Activated CD8-positive, alpha-beta T cell treated with anti-CD3 and anti-CD28 coated beads, Interleukin-2, amount 10 ng/mL, durations not matched to agents 7 days and 5 days (primary cell): ENCODE data around the gene CATSPER4. TPM values are rescaled to one million over a fixed set of nuclear protein-coding genes. Genes with fewer than 3 reads are reported as not detected.

Source experiments
- ATAC-seq: fragments of 150-1000 bp; cut with Tn5 transposase; one replicate; pipeline ENCODE4 v1.10.0; 2021; ENCODE audit warnings: moderate library complexity
- CTCF ChIA-PET: fragments of 350-600 bp; sonication (Branson Sonifier 250); formaldehyde crosslinking; loops from one replicate; lab custom pipeline; 2021; ENCODE audit warnings: antibody characterized with exemption; lab: Charles Lee
- POLR2A ChIA-PET: fragments of 350-600 bp; sonication (Branson Sonifier 250); formaldehyde crosslinking; loops from one replicate; lab custom pipeline; 2021; ENCODE audit warnings: antibody characterized with exemption; lab: Charles Lee
- DNase-seq: peaks from one replicate; pipeline ENCODE4 v3.0.0-alpha.2; 2020
- H3K27ac Mint-ChIP-seq: one replicate; pipeline ENCODE4 v1.8.0; 2021; ENCODE audit warnings: mild to moderate bottlenecking, mixed read lengths
- H3K27me3 Mint-ChIP-seq: one replicate; pipeline ENCODE4 v1.8.0; 2021; ENCODE audit warnings: low read depth, mixed read lengths
- H3K36me3 Mint-ChIP-seq: one replicate; pipeline ENCODE4 v1.8.0; 2021; ENCODE audit warnings: low read depth, mixed read lengths
- H3K4me1 Mint-ChIP-seq: one replicate; pipeline ENCODE4 v1.8.0; 2021; ENCODE audit warnings: low read depth, mixed read lengths
- H3K4me3 Mint-ChIP-seq: one replicate; pipeline ENCODE4 v1.8.0; 2021; ENCODE audit warnings: mild to moderate bottlenecking, mixed read lengths
- H3K9me3 Mint-ChIP-seq: one replicate; pipeline ENCODE4 v1.8.0; 2022; ENCODE audit warnings: mixed read lengths; ENCODE audit not compliant: insufficient read depth
- total RNA-seq, 2 experiments: library from RNA; stranded (reverse); gene quantifications; one replicate each; pipeline ENCODE4 v1.2.3, GENCODE V29; 2021

The CATSPER4 gene
- total RNA-seq, 2 experiments from 2014 or later: not detected

- peaks cover 35% of the 10 kb centered on the region for H3K27me3 Mint-ChIP-seq
- no peak for DNase-seq
- POLR2A ChIA-PET: interaction anchor here (0.6 to 1.2 kb wide), 2 partner anchors 11 to 717 kb away, joined by 3 read pairs; partner anchors contain the start of gene ZNF593
- no peaks in the 10 kb centered on the region for H3K36me3 Mint-ChIP-seq
- CTCF ChIA-PET: interaction anchor here (1.5 to 5.7 kb wide), 4 partner anchors 11 to 124 kb away, joined by 3 to 43 read pairs (median 17); partner anchors contain the start of genes C1orf232, CEP85 and ZNF593
- H3K4me3 Mint-ChIP-seq: no peak overlapping the region
- ATAC-seq: no peak
- H3K9me3 Mint-ChIP-seq: no peaks in the 10 kb centered on the region
- H3K27ac Mint-ChIP-seq: no peak overlapping the region
- peaks cover 11% of the 10 kb centered on the region for H3K4me1 Mint-ChIP-seq
Observed at GRCh38 chr1:26158271-26158907, 32.0 kb upstream of the CATSPER4 start.

GRCh38 chr1:26158908-26159742, 31.3 kb upstream of the CATSPER4 start, which contains the start of gene FAM110D:
Gene FAM110D (plus strand): TSS chr1:26159079. CDS start chr1:26161292, 2,213 bp downstream.
- no peak for ATAC-seq
- POLR2A ChIA-PET: no interaction called here
- no peaks in the 10 kb centered on the region for H3K9me3 Mint-ChIP-seq
- peaks cover 14% of the 10 kb centered on the region for H3K4me1 Mint-ChIP-seq
- CTCF ChIA-PET: interaction anchor here (2.0 to 5.7 kb wide), 2 partner anchors 10 to 75 kb away, joined by 6 to 28 read pairs; partner anchors contain the start of genes C1orf232, CEP85 and ZNF593
- H3K27ac Mint-ChIP-seq: no peak within 1 kb of the TSS
- no peaks in the 10 kb centered on the region for H3K36me3 Mint-ChIP-seq
- peaks cover 36% of the 10 kb centered on the region for H3K27me3 Mint-ChIP-seq
- no peak for DNase-seq
- H3K4me3 Mint-ChIP-seq: no peak within 1 kb of the TSS

- POLR2A ChIA-PET: no interaction called here
- H3K27ac Mint-ChIP-seq: no peak overlapping the region
- H3K27me3 Mint-ChIP-seq: peaks cover 36% of the 10 kb centered on the region
- CTCF ChIA-PET: interaction anchor here (5.7 kb wide), 1 partner anchor 10 kb away, joined by 28 read pairs; the partner anchor contains the start of genes C1orf232 and ZNF593
- no peaks in the 10 kb centered on the region for H3K9me3 Mint-ChIP-seq
- no peak for DNase-seq
- ATAC-seq: no peak
- H3K4me1 Mint-ChIP-seq: peaks cover 17% of the 10 kb centered on the region
- H3K4me3 Mint-ChIP-seq: no peak overlapping the region
- H3K36me3 Mint-ChIP-seq: no peaks in the 10 kb centered on the region
Observed at GRCh38 chr1:26159743-26160039, 30.7 kb upstream of the CATSPER4 start.

GRCh38 chr1:26160527-26161414, 29.6 kb upstream of the CATSPER4 start:
- no peak for DNase-seq
- Mint-ChIP-seq H3K27me3 (peaks cover 33% of the 10 kb centered on the region), H3K27ac (no peak overlapping the region), H3K4me1 (peaks cover 19% of the 10 kb centered on the region), H3K9me3 (no peaks in the 10 kb centered on the region), H3K36me3 (no peaks in the 10 kb centered on the region), H3K4me3 (no peak overlapping the region)
- ChIA-PET POLR2A (no interaction called here), CTCF (interaction anchor here (0.9 to 1.8 kb wide), 4 partner anchors 9 to 37 kb away, joined by 3 to 5 read pairs (median 4); partner anchors contain the start of gene ZNF593)
- no peak for ATAC-seq

- Mint-ChIP-seq H3K27ac (no peak overlapping the region), H3K4me3 (peak overlapping the region; percentile 53), H3K27me3 (peaks cover 33% of the 10 kb centered on the region), H3K9me3 (no peaks in the 10 kb centered on the region), H3K4me1 (peaks cover 20% of the 10 kb centered on the region), H3K36me3 (no peaks in the 10 kb centered on the region)
- peak; percentile 69 for ATAC-seq
- DNase-seq: peak; percentile 58
- CTCF ChIA-PET: interaction anchor here (0.9 to 1.8 kb wide), 6 partner anchors 8 to 59 kb away, joined by 3 to 5 read pairs (median 4); partner anchors contain the start of gene ZNF593
- POLR2A ChIA-PET: no interaction called here
Observed at GRCh38 chr1:26161415-26162219, 28.8 kb upstream of the CATSPER4 start.

GRCh38 chr1:26162220-26162709, 28.1 kb upstream of the CATSPER4 start:
- peaks cover 36% of the 10 kb centered on the region for H3K27me3 Mint-ChIP-seq
- peaks cover 21% of the 10 kb centered on the region for H3K4me1 Mint-ChIP-seq
- H3K4me3 Mint-ChIP-seq: peak overlapping the region; percentile 53
- H3K27ac Mint-ChIP-seq: no peak overlapping the region
- DNase-seq (no peak), ATAC-seq (no peak)
- POLR2A ChIA-PET: no interaction called here
- H3K36me3 Mint-ChIP-seq: no peaks in the 10 kb centered on the region
- CTCF ChIA-PET: interaction anchor here (0.9 to 1.8 kb wide), 6 partner anchors 8 to 255 kb away, joined by 3 to 5 read pairs (median 4); partner anchors contain the start of gene ZNF593
- H3K9me3 Mint-ChIP-seq: no peaks in the 10 kb centered on the region

GRCh38 chr1:26163684-26164035, 26.7 kb upstream of the CATSPER4 start:
- no peak for ATAC-seq
- H3K36me3 Mint-ChIP-seq: no peaks in the 10 kb centered on the region

GRCh38 chr1:26164036-26164860, 26.2 kb upstream of the CATSPER4 start:
- Mint-ChIP-seq H3K9me3 (no peaks in the 10 kb centered on the region), H3K4me3 (peak overlapping the region; percentile 15), H3K36me3 (no peaks in the 10 kb centered on the region), H3K4me1 (peaks cover 22% of the 10 kb centered on the region), H3K27me3 (peaks cover 30% of the 10 kb centered on the region), H3K27ac (no peak overlapping the region)
- ChIA-PET POLR2A (no interaction called here), CTCF (interaction anchor here (0.8 to 1.8 kb wide), 4 partner anchors 15 to 71 kb away, joined by 3 to 5 read pairs (median 4); no protein-coding TSS in a partner anchor)
- peak; percentile 71 for ATAC-seq
- DNase-seq: peak; percentile 55

More at GRCh38 chr1:26163684-26164035, 26.7 kb upstream of the CATSPER4 start:
- H3K27ac Mint-ChIP-seq: no peak overlapping the region
- no peak for DNase-seq
- H3K27me3 Mint-ChIP-seq: peaks cover 30% of the 10 kb centered on the region
- no peaks in the 10 kb centered on the region for H3K9me3 Mint-ChIP-seq
- no peak overlapping the region for H3K4me3 Mint-ChIP-seq
- ChIA-PET POLR2A (no interaction called here), CTCF (interaction anchor here (0.8 to 1.3 kb wide), 3 partner anchors 15 to 72 kb away, joined by 3 to 5 read pairs (median 4); no protein-coding TSS in a partner anchor)
- H3K4me1 Mint-ChIP-seq: peaks cover 21% of the 10 kb centered on the region

GRCh38 chr1:26164861-26165842, 25.2 kb upstream of the CATSPER4 start:
- ChIA-PET CTCF (interaction anchor here (0.8 to 1.8 kb wide), 4 partner anchors 20 to 60 kb away, joined by 3 to 5 read pairs (median 4); no protein-coding TSS in a partner anchor), POLR2A (interaction anchor here (0.7 kb wide), 1 partner anchor 27 kb away, joined by 3 read pairs; no protein-coding TSS in a partner anchor)
- Mint-ChIP-seq H3K27ac (no peak overlapping the region), H3K4me1 (peaks cover 23% of the 10 kb centered on the region), H3K9me3 (no peaks in the 10 kb centered on the region), H3K27me3 (peaks cover 27% of the 10 kb centered on the region), H3K4me3 (no peak overlapping the region), H3K36me3 (no peaks in the 10 kb centered on the region)
- DNase-seq (no peak), ATAC-seq (no peak)
